Caco-2 (cell line): Measurements from ENCODE around the gene CXCR5. TPM values are rescaled to one million over a fixed set of nuclear protein-coding genes. Genes with fewer than 3 reads are reported as not detected.
A peak's percentile ranks its signal among the peaks of the same experiment; 100 is the strongest.

Experiments used
- Bru-seq: library from RNA; stranded (reverse); fragments of 400-500 nt; gene quantifications from one replicate; lab custom pipeline; 2021; lab: Mats Ljungman, UMichigan
- BruChase-seq, 2 experiments: library from RNA; stranded (reverse); fragments of 400-500 nt; gene quantifications; one replicate each; lab custom pipeline; 2021; lab: Mats Ljungman, UMichigan
- BruUV-seq: library from RNA; stranded (reverse); fragments of 400-500 nt; replicated peaks from 2 replicates; lab custom pipeline; 2021; lab: Mats Ljungman, UMichigan
- CTCF ChIA-PET: fragments of 300-600 bp; sonication (Branson Sonifier 250); formaldehyde crosslinking; loops from one replicate; lab custom pipeline; 2022; ENCODE audit warnings: antibody characterized with exemption; lab: Charles Lee
- POLR2A ChIA-PET: fragments of 300-600 bp; sonication (Branson Sonifier 250); formaldehyde crosslinking; loops from one replicate; lab custom pipeline; 2022; ENCODE audit warnings: antibody characterized with exemption; lab: Charles Lee
- DNase-seq, 2 experiments: peaks; one replicate each; pipeline versions ENCODE4 v3.0.0 to v3.0.0-alpha.2; 2020 to 2022
- H3K27me3 ChIP-seq: replicated peaks from 2 replicates; pipeline ENCODE4 v1.6.0; 2011; ENCODE audit warnings: low read length; ENCODE audit not compliant: control insufficient read depth, insufficient read depth
- H3K36me3 ChIP-seq: 2 replicates; pipeline ENCODE4 v1.5.1; 2011; ENCODE audit warnings: low read length; ENCODE audit not compliant: control insufficient read depth, insufficient read depth
- H3K4me1 ChIP-seq: fragments of 250-450 bp; sonication (Bioruptor Pico); 2 replicates; pipeline ENCODE4 v1.5.1; 2020; ENCODE audit warnings: mild to moderate bottlenecking
- H3K4me3 ChIP-seq: 2 replicates; pipeline ENCODE4 v1.5.1; 2011; ENCODE audit warnings: low read depth, mild to moderate bottlenecking, control low read depth, low read length
- H3K9me3 ChIP-seq: fragments of 250-450 bp; sonication (Bioruptor Pico); 2 replicates; pipeline ENCODE4 v1.5.1; 2020; ENCODE audit warnings: mild to moderate bottlenecking, moderate library complexity
- H3K27ac Mint-ChIP-seq: one replicate; pipeline ENCODE4 v1.8.0; 2022; ENCODE audit warnings: mixed read lengths; ENCODE audit not compliant: unreplicated experiment
- H3K27me3 Mint-ChIP-seq: one replicate; pipeline ENCODE4 v1.8.0; 2022; ENCODE audit warnings: mixed read lengths; ENCODE audit not compliant: insufficient read depth, unreplicated experiment
- H3K36me3 Mint-ChIP-seq: one replicate; pipeline ENCODE4 v1.8.0; 2022; ENCODE audit warnings: mild to moderate bottlenecking, mixed read lengths; ENCODE audit not compliant: insufficient read depth, unreplicated experiment
- H3K4me1 Mint-ChIP-seq: one replicate; pipeline ENCODE4 v1.8.0; 2022; ENCODE audit warnings: low read depth, mixed read lengths; ENCODE audit not compliant: unreplicated experiment
- H3K4me3 Mint-ChIP-seq: one replicate; pipeline ENCODE4 v1.8.0; 2022; ENCODE audit warnings: mild to moderate bottlenecking, moderate library complexity, mixed read lengths; ENCODE audit not compliant: unreplicated experiment
- H3K9me3 Mint-ChIP-seq: one replicate; pipeline ENCODE4 v1.8.0; 2022; ENCODE audit warnings: mixed read lengths; ENCODE audit not compliant: unreplicated experiment
- intact Hi-C: fragments of 100-400 bp; cut with micrococcal nuclease; formaldehyde crosslinking; loops from one replicate; pipeline ENCODE4 v1.10.0; 2022; ENCODE audit not compliant: unreplicated experiment
- long read RNA-seq: library from polyadenylated mRNA; stranded (forward); transcript quantifications from one replicate; pipeline ENCODE4 v2.0.0, GENCODE V29; 2022
- total RNA-seq: library from RNA; stranded (reverse); gene quantifications from 2 replicates; pipeline ENCODE4 v1.2.3, GENCODE V29; 2022
- TF ChIP-seq, protein P1 (sequence below), 2 experiments: fragments of 200-600 bp in 1 of 2; IDR thresholded peaks; 1 replicate in 1 of 2; 2 replicates in 1 of 2; pipeline versions ENCODE4 v1.5.1 to v1.8.0; 2011 to 2022; ENCODE audit warnings: antibody characterized with exemption in 1 of 2, control low read depth in 1 of 2, inconsistent platforms in 1 of 2, low read depth in 1 of 2, low read length in 1 of 2, mild to moderate bottlenecking in 1 of 2, moderate library complexity in 1 of 2; ENCODE audit not compliant: insufficient read depth in 1 of 2, severe bottlenecking in 1 of 2, unreplicated experiment in 1 of 2

The CXCR5 gene, protein sequence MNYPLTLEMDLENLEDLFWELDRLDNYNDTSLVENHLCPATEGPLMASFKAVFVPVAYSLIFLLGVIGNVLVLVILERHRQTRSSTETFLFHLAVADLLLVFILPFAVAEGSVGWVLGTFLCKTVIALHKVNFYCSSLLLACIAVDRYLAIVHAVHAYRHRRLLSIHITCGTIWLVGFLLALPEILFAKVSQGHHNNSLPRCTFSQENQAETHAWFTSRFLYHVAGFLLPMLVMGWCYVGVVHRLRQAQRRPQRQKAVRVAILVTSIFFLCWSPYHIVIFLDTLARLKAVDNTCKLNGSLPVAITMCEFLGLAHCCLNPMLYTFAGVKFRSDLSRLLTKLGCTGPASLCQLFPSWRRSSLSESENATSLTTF
- total RNA-seq (not detected in 2 replicates), Bru-seq, nascent RNA (percentile 5 among the genes with signal in this experiment), BruChase-seq, experiment 1, labeled RNA remaining after a 2-hour chase (not detected), BruChase-seq, experiment 2, labeled RNA remaining after a 6-hour chase (not detected)
- long read RNA-seq, partial matches to known transcripts, result 0 of 1 reads
- long read RNA-seq, other reads (novel, unspliced or antisense), result 1 of 1 reads

GRCh38 chr11:118883368-118884071, at the start of gene CXCR5:
CXCR5 (plus strand) TSS chr11:118883892; CDS start chr11:118883942, 50 bp downstream.
- no peak within 1 kb of the TSS for H3K27ac Mint-ChIP-seq
- H3K36me3 Mint-ChIP-seq, result no peaks in the 10 kb centered on the region
- intact Hi-C loops, result no loop called here
- no peaks in the 10 kb centered on the region for H3K4me1 Mint-ChIP-seq
- ChIA-PET CTCF (interaction anchor here (0.6 to 2.2 kb wide), 2 partner anchors 14 to 21 kb away, joined by 4 to 8 read pairs; no protein-coding TSS in a partner anchor), POLR2A (no interaction called here)
- Histone ChIP-seq H3K4me1 (0 out of 2 replicates have a peak, but pooled peaks cover 7% of the 10 kb centered on the region), H3K9me3 (no peaks in the 10 kb centered on the region), H3K36me3 (no peaks in the 10 kb centered on the region), H3K4me3 (no peak within 1 kb of the TSS), H3K27me3 (no peaks in the 10 kb centered on the region)
- TF ChIP-seq, protein P1, sequence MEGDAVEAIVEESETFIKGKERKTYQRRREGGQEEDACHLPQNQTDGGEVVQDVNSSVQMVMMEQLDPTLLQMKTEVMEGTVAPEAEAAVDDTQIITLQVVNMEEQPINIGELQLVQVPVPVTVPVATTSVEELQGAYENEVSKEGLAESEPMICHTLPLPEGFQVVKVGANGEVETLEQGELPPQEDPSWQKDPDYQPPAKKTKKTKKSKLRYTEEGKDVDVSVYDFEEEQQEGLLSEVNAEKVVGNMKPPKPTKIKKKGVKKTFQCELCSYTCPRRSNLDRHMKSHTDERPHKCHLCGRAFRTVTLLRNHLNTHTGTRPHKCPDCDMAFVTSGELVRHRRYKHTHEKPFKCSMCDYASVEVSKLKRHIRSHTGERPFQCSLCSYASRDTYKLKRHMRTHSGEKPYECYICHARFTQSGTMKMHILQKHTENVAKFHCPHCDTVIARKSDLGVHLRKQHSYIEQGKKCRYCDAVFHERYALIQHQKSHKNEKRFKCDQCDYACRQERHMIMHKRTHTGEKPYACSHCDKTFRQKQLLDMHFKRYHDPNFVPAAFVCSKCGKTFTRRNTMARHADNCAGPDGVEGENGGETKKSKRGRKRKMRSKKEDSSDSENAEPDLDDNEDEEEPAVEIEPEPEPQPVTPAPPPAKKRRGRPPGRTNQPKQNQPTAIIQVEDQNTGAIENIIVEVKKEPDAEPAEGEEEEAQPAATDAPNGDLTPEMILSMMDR (IDR thresholded peaks at IDR 0.05; ENCODE audit: insufficient read depth in 1 of 2, low read depth in 1 of 2, low read length in 1 of 2, severe bottlenecking in 1 of 2, unreplicated experiment in 1 of 2), result no peak
- H3K4me3 Mint-ChIP-seq, result no peak within 1 kb of the TSS
- no peak for DNase-seq
- no TSS peak for BruUV-seq
- H3K9me3 Mint-ChIP-seq, result no peaks in the 10 kb centered on the region
- no peaks in the 10 kb centered on the region for H3K27me3 Mint-ChIP-seq

GRCh38 chr11:118834427-118835028, 49.2 kb upstream of the CXCR5 start:
- Histone ChIP-seq H3K4me3 (no peak overlapping the region), H3K4me1 (no peaks in the 10 kb centered on the region), H3K9me3 (no peaks in the 10 kb centered on the region), H3K27me3 (no peaks in the 10 kb centered on the region), H3K36me3 (no peaks in the 10 kb centered on the region)
- no peak overlapping the region for H3K27ac Mint-ChIP-seq
- no peaks in the 10 kb centered on the region for H3K9me3 Mint-ChIP-seq
- POLR2A ChIA-PET, result interaction anchor here (0.6 kb wide), 1 partner anchor 24 kb away, joined by 3 read pairs; no protein-coding TSS in a partner anchor
- CTCF ChIA-PET, result no interaction called here
- no peaks in the 10 kb centered on the region for H3K36me3 Mint-ChIP-seq
- no TSS peak for BruUV-seq
- peaks cover 6% of the 10 kb centered on the region for H3K4me1 Mint-ChIP-seq
- TF ChIP-seq, protein P1 (IDR thresholded peaks at IDR 0.05; ENCODE audit: insufficient read depth in 1 of 2, low read depth in 1 of 2, low read length in 1 of 2, severe bottlenecking in 1 of 2, unreplicated experiment in 1 of 2), result no peak
- DNase-seq, result no peak
- no peaks in the 10 kb centered on the region for H3K27me3 Mint-ChIP-seq
- no peak overlapping the region for H3K4me3 Mint-ChIP-seq
- intact Hi-C loops, result no loop called here

- Mint-ChIP-seq H3K27ac (no peak overlapping the region), H3K36me3 (no peaks in the 10 kb centered on the region), H3K9me3 (no peaks in the 10 kb centered on the region), H3K27me3 (no peaks in the 10 kb centered on the region), H3K4me3 (no peak overlapping the region), H3K4me1 (peaks cover 6% of the 10 kb centered on the region)
- Histone ChIP-seq H3K4me1 (no peaks in the 10 kb centered on the region), H3K4me3 (no peak overlapping the region), H3K27me3 (no peaks in the 10 kb centered on the region), H3K9me3 (no peaks in the 10 kb centered on the region), H3K36me3 (no peaks in the 10 kb centered on the region; the same call in 1 of the 2 replicates)
- no TSS peak for BruUV-seq
- POLR2A ChIA-PET, result no interaction called here
- intact Hi-C loops, result no loop called here
- CTCF ChIA-PET, result no interaction called here
- DNase-seq, result no peak
- TF ChIP-seq, protein P1 (IDR thresholded peaks at IDR 0.05; ENCODE audit: insufficient read depth in 1 of 2, low read depth in 1 of 2, low read length in 1 of 2, severe bottlenecking in 1 of 2, unreplicated experiment in 1 of 2), result no peak
Observed at GRCh38 chr11:118837868-118838267, 45.8 kb upstream of the CXCR5 start.
